ENCODE measurements around the gene GRPEL1.

Gene GRPEL1

GRCh38 chr4:7019367-7019766 lies 48.5 kb downstream of the GRPEL1 start:
- H3K36me3 Mint-ChIP-seq: peaks cover 4% of the 10 kb centered on the region
- no peak overlapping the region for H3K27ac Mint-ChIP-seq
- H3K4me3 Mint-ChIP-seq: no peak overlapping the region
- H3K27me3 Mint-ChIP-seq: no peaks in the 10 kb centered on the region
- H3K4me1 Mint-ChIP-seq (ENCODE audit: low read depth): no peaks in the 10 kb centered on the region
- H3K9me3 Mint-ChIP-seq (ENCODE audit: low read depth): no peaks in the 10 kb centered on the region

- no peaks in the 10 kb centered on the region for H3K27me3 Mint-ChIP-seq
- H3K4me1 Mint-ChIP-seq (ENCODE audit: low read depth): no peaks in the 10 kb centered on the region
- H3K4me3 Mint-ChIP-seq: no peak overlapping the region
- no peaks in the 10 kb centered on the region for H3K9me3 Mint-ChIP-seq (ENCODE audit: low read depth)
- H3K27ac Mint-ChIP-seq: no peak overlapping the region
- peaks cover 4% of the 10 kb centered on the region for H3K36me3 Mint-ChIP-seq
These were observed 49.6 kb downstream of the GRPEL1 start for GRCh38 chr4:7018281-7018680.

- no peak overlapping the region for H3K27ac Mint-ChIP-seq
These were observed 50.3 kb downstream of the GRPEL1 start for GRCh38 chr4:7017446-7018048.

GRCh38 chr4:7016512-7016911 lies 51.4 kb downstream of the GRPEL1 start:
- Mint-ChIP-seq H3K27me3 (no peaks in the 10 kb centered on the region), H3K9me3 (ENCODE audit: low read depth) (no peaks in the 10 kb centered on the region), H3K36me3 (peaks cover 6% of the 10 kb centered on the region), H3K27ac (no peak overlapping the region), H3K4me3 (no peak overlapping the region), H3K4me1 (ENCODE audit: low read depth) (no peaks in the 10 kb centered on the region)

More at GRCh38 chr4:7017446-7018048, 50.3 kb downstream of the GRPEL1 start:
- Mint-ChIP-seq H3K4me1 (ENCODE audit: low read depth) (no peaks in the 10 kb centered on the region), H3K27me3 (no peaks in the 10 kb centered on the region), H3K36me3 (peaks cover 6% of the 10 kb centered on the region), H3K9me3 (ENCODE audit: low read depth) (no peaks in the 10 kb centered on the region), H3K4me3 (no peak overlapping the region)

GRCh38 chr4:7016086-7016485 lies 51.8 kb downstream of the GRPEL1 start:
- H3K4me1 Mint-ChIP-seq (ENCODE audit: low read depth): no peaks in the 10 kb centered on the region
- peaks cover 6% of the 10 kb centered on the region for H3K36me3 Mint-ChIP-seq
- no peak overlapping the region for H3K4me3 Mint-ChIP-seq
- no peaks in the 10 kb centered on the region for H3K27me3 Mint-ChIP-seq
- H3K27ac Mint-ChIP-seq: no peak overlapping the region
- H3K9me3 Mint-ChIP-seq (ENCODE audit: low read depth): no peaks in the 10 kb centered on the region

- no peaks in the 10 kb centered on the region for H3K27me3 Mint-ChIP-seq
- no peaks in the 10 kb centered on the region for H3K9me3 Mint-ChIP-seq (ENCODE audit: low read depth)
- no peaks in the 10 kb centered on the region for H3K4me1 Mint-ChIP-seq (ENCODE audit: low read depth)
- H3K4me3 Mint-ChIP-seq: no peak overlapping the region
- peaks cover 6% of the 10 kb centered on the region for H3K36me3 Mint-ChIP-seq
- H3K27ac Mint-ChIP-seq: no peak overlapping the region
These were observed 52.4 kb downstream of the GRPEL1 start for GRCh38 chr4:7015383-7016035.

- Mint-ChIP-seq H3K4me1 (ENCODE audit: low read depth) (no peaks in the 10 kb centered on the region), H3K36me3 (peaks cover 6% of the 10 kb centered on the region), H3K4me3 (no peak overlapping the region), H3K27ac (no peak overlapping the region), H3K9me3 (ENCODE audit: low read depth) (no peaks in the 10 kb centered on the region), H3K27me3 (no peaks in the 10 kb centered on the region)
These were observed 53.0 kb downstream of the GRPEL1 start for GRCh38 chr4:7014815-7015214.

GRCh38 chr4:7013175-7013574 lies 54.7 kb downstream of the GRPEL1 start:
- no peaks in the 10 kb centered on the region for H3K4me1 Mint-ChIP-seq (ENCODE audit: low read depth)
- H3K27ac Mint-ChIP-seq: no peak overlapping the region
- H3K36me3 Mint-ChIP-seq: peaks cover 6% of the 10 kb centered on the region
- H3K4me3 Mint-ChIP-seq: no peak overlapping the region
- no peaks in the 10 kb centered on the region for H3K9me3 Mint-ChIP-seq (ENCODE audit: low read depth)
- no peaks in the 10 kb centered on the region for H3K27me3 Mint-ChIP-seq

- Mint-ChIP-seq H3K9me3 (ENCODE audit: low read depth) (no peaks in the 10 kb centered on the region), H3K4me3 (no peak overlapping the region), H3K36me3 (peaks cover 5% of the 10 kb centered on the region), H3K27me3 (no peaks in the 10 kb centered on the region), H3K4me1 (ENCODE audit: low read depth) (no peaks in the 10 kb centered on the region), H3K27ac (no peak overlapping the region)
These were observed 58.3 kb downstream of the GRPEL1 start for GRCh38 chr4:7009564-7009963.

Measured in activated naive CD8-positive, alpha-beta T cell (primary cell).